ENCODE measurements around the gene MTFP1. TPM values are rescaled to one million over a fixed set of nuclear protein-coding genes. Genes with fewer than 3 reads are reported as not detected.
A peak's percentile ranks its signal among the peaks of the same experiment; 100 is the strongest.

The MTFP1 gene
- polyA plus RNA-seq, 1 donor = 9.9 TPM

GRCh38 chr22:30390974-30391691 is 34.4 kb upstream of the MTFP1 start:
- H3K4me3 ChIP-seq (ENCODE audit: low read length) = no peak overlapping the region
- H3K27ac ChIP-seq (ENCODE audit: low read length) = no peak overlapping the region
- H3K9me3 ChIP-seq (ENCODE audit: control insufficient read depth, low read depth, low read length) = no peaks in the 10 kb centered on the region
- H3K4me1 ChIP-seq (ENCODE audit: control insufficient read depth, insufficient read depth, low read length) = peaks cover 14% of the 10 kb centered on the region
- H3K36me3 ChIP-seq (ENCODE audit: control insufficient read depth, insufficient read depth, low read length) = no peaks in the 10 kb centered on the region
- peak; percentile 75 for DNase-seq
- no CpG with 5 or more reads among the region's 5 CpGs for WGBS (ENCODE audit: insufficient coverage, low lambda C conversion rate)
- no peaks in the 10 kb centered on the region for H3K27me3 ChIP-seq (ENCODE audit: control insufficient read depth, insufficient read depth, low read length)

- no peak overlapping the region for H3K4me3 ChIP-seq (ENCODE audit: low read length)
- H3K9me3 ChIP-seq (ENCODE audit: control insufficient read depth, low read depth, low read length) = no peaks in the 10 kb centered on the region
- H3K4me1 ChIP-seq (ENCODE audit: control insufficient read depth, insufficient read depth, low read length) = peaks cover 17% of the 10 kb centered on the region
- no peak for DNase-seq
- no CpG with 5 or more reads among the region's 9 CpGs for WGBS (ENCODE audit: insufficient coverage, low lambda C conversion rate)
- H3K27me3 ChIP-seq (ENCODE audit: control insufficient read depth, insufficient read depth, low read length) = no peaks in the 10 kb centered on the region
- H3K27ac ChIP-seq (ENCODE audit: low read length) = no peak overlapping the region
- no peaks in the 10 kb centered on the region for H3K36me3 ChIP-seq (ENCODE audit: control insufficient read depth, insufficient read depth, low read length)
These were observed 32.8 kb upstream of the MTFP1 start for GRCh38 chr22:30392661-30393321.

GRCh38 chr22:30393322-30393680 is 32.3 kb upstream of the MTFP1 start:
- Histone ChIP-seq H3K4me3 (ENCODE audit: low read length) (no peak overlapping the region), H3K9me3 (ENCODE audit: control insufficient read depth, low read depth, low read length) (no peaks in the 10 kb centered on the region), H3K27ac (ENCODE audit: low read length) (no peak overlapping the region), H3K27me3 (ENCODE audit: control insufficient read depth, insufficient read depth, low read length) (no peaks in the 10 kb centered on the region), H3K4me1 (ENCODE audit: control insufficient read depth, insufficient read depth, low read length) (peaks cover 22% of the 10 kb centered on the region), H3K36me3 (ENCODE audit: control insufficient read depth, insufficient read depth, low read length) (no peaks in the 10 kb centered on the region)
- WGBS (ENCODE audit: insufficient coverage, low lambda C conversion rate) = no CpG with 5 or more reads among the region's 7 CpGs
- DNase-seq = no peak

GRCh38 chr22:30393885-30394284 is 31.7 kb upstream of the MTFP1 start:
- Histone ChIP-seq H3K4me1 (ENCODE audit: control insufficient read depth, insufficient read depth, low read length) (peaks cover 24% of the 10 kb centered on the region), H3K9me3 (ENCODE audit: control insufficient read depth, low read depth, low read length) (no peaks in the 10 kb centered on the region), H3K27ac (ENCODE audit: low read length) (no peak overlapping the region), H3K27me3 (ENCODE audit: control insufficient read depth, insufficient read depth, low read length) (no peaks in the 10 kb centered on the region), H3K4me3 (ENCODE audit: low read length) (no peak overlapping the region), H3K36me3 (ENCODE audit: control insufficient read depth, insufficient read depth, low read length) (no peaks in the 10 kb centered on the region)
- DNase-seq = no peak
- WGBS (ENCODE audit: insufficient coverage, low lambda C conversion rate) = 100% methylated on average over 1 of the region's 3 CpGs

GRCh38 chr22:30396871-30397655 is 28.5 kb upstream of the MTFP1 start, which contains the start of gene SEC14L2:
Gene SEC14L2 (plus strand): TSS chr22:30397018. CDS start chr22:30397117, 99 bp downstream.
- H3K4me1 ChIP-seq (ENCODE audit: control insufficient read depth, insufficient read depth, low read length) = peaks cover 27% of the 10 kb centered on the region
- H3K36me3 ChIP-seq (ENCODE audit: control insufficient read depth, insufficient read depth, low read length) = peaks cover 4% of the 10 kb centered on the region
- DNase-seq = peak; percentile 61 to 87
- no peaks in the 10 kb centered on the region for H3K9me3 ChIP-seq (ENCODE audit: control insufficient read depth, low read depth, low read length)
- no CpG with 5 or more reads among the region's 56 CpGs for WGBS (ENCODE audit: insufficient coverage, low lambda C conversion rate)
- no peaks in the 10 kb centered on the region for H3K27me3 ChIP-seq (ENCODE audit: control insufficient read depth, insufficient read depth, low read length)
- peak within 1 kb of the TSS; percentile 78 for H3K4me3 ChIP-seq (ENCODE audit: low read length)
- H3K27ac ChIP-seq (ENCODE audit: low read length) = peak within 1 kb of the TSS; percentile 24

- no peaks in the 10 kb centered on the region for H3K27me3 ChIP-seq (ENCODE audit: control insufficient read depth, insufficient read depth, low read length)
- peaks cover 27% of the 10 kb centered on the region for H3K4me1 ChIP-seq (ENCODE audit: control insufficient read depth, insufficient read depth, low read length)
- no CpG with 5 or more reads among the region's 11 CpGs for WGBS (ENCODE audit: insufficient coverage, low lambda C conversion rate)
- peak overlapping the region; percentile 78 for H3K4me3 ChIP-seq (ENCODE audit: low read length)
- no peaks in the 10 kb centered on the region for H3K9me3 ChIP-seq (ENCODE audit: control insufficient read depth, low read depth, low read length)
- no peak overlapping the region for H3K27ac ChIP-seq (ENCODE audit: low read length)
- no peak for DNase-seq
- peaks cover 4% of the 10 kb centered on the region for H3K36me3 ChIP-seq (ENCODE audit: control insufficient read depth, insufficient read depth, low read length)
These were observed 27.6 kb upstream of the MTFP1 start for GRCh38 chr22:30397656-30398635.

- H3K4me3 ChIP-seq (ENCODE audit: low read length) = no peak overlapping the region
These were observed 26.6 kb upstream of the MTFP1 start for GRCh38 chr22:30398685-30399680.

GRCh38 chr22:30399718-30400117 is 25.9 kb upstream of the MTFP1 start:
- H3K4me3 ChIP-seq (ENCODE audit: low read length) = no peak overlapping the region
- peaks cover 27% of the 10 kb centered on the region for H3K4me1 ChIP-seq (ENCODE audit: control insufficient read depth, insufficient read depth, low read length)
- H3K27me3 ChIP-seq (ENCODE audit: control insufficient read depth, insufficient read depth, low read length) = no peaks in the 10 kb centered on the region
- no peak for DNase-seq
- peaks cover 4% of the 10 kb centered on the region for H3K36me3 ChIP-seq (ENCODE audit: control insufficient read depth, insufficient read depth, low read length)
- no peak overlapping the region for H3K27ac ChIP-seq (ENCODE audit: low read length)
- H3K9me3 ChIP-seq (ENCODE audit: control insufficient read depth, low read depth, low read length) = no peaks in the 10 kb centered on the region
- no CpG with 5 or more reads among the region's 5 CpGs for WGBS (ENCODE audit: insufficient coverage, low lambda C conversion rate)

More at GRCh38 chr22:30398685-30399680, 26.6 kb upstream of the MTFP1 start:
- no CpG with 5 or more reads among the region's 25 CpGs for WGBS (ENCODE audit: insufficient coverage, low lambda C conversion rate)
- no peaks in the 10 kb centered on the region for H3K27me3 ChIP-seq (ENCODE audit: control insufficient read depth, insufficient read depth, low read length)
- peaks cover 27% of the 10 kb centered on the region for H3K4me1 ChIP-seq (ENCODE audit: control insufficient read depth, insufficient read depth, low read length)
- peaks cover 4% of the 10 kb centered on the region for H3K36me3 ChIP-seq (ENCODE audit: control insufficient read depth, insufficient read depth, low read length)
- no peak for DNase-seq
- no peak overlapping the region for H3K27ac ChIP-seq (ENCODE audit: low read length)
- H3K9me3 ChIP-seq (ENCODE audit: control insufficient read depth, low read depth, low read length) = no peaks in the 10 kb centered on the region

- DNase-seq = no peak
- H3K27me3 ChIP-seq (ENCODE audit: control insufficient read depth, insufficient read depth, low read length) = no peaks in the 10 kb centered on the region
- H3K9me3 ChIP-seq (ENCODE audit: control insufficient read depth, low read depth, low read length) = no peaks in the 10 kb centered on the region
- no CpG with 5 or more reads among the region's 1 CpG for WGBS (ENCODE audit: insufficient coverage, low lambda C conversion rate)
- H3K4me3 ChIP-seq (ENCODE audit: low read length) = no peak overlapping the region
- H3K27ac ChIP-seq (ENCODE audit: low read length) = no peak overlapping the region
- peaks cover 27% of the 10 kb centered on the region for H3K4me1 ChIP-seq (ENCODE audit: control insufficient read depth, insufficient read depth, low read length)
- H3K36me3 ChIP-seq (ENCODE audit: control insufficient read depth, insufficient read depth, low read length) = peaks cover 4% of the 10 kb centered on the region
These were observed 25.4 kb upstream of the MTFP1 start for GRCh38 chr22:30400159-30400558.
